Cardiac muscle cell (in vitro differentiated cells and primary cell): ENCODE measurements around the gene CEP78. TPM values are rescaled to one million over a fixed set of nuclear protein-coding genes. Genes with fewer than 3 reads are reported as not detected.
A peak's percentile ranks its signal among the peaks of the same experiment; 100 is the strongest.

Experiments
- DNase-seq, 2 donors: peaks; one replicate each; pipeline versions ENCODE4 v3.0.0 to v3.0.0-alpha.2; 2010 to 2017; ENCODE audit warnings: low read depth in 1 of 2, low spot score in 1 of 2
- H3K27ac ChIP-seq: fragments of 200-600 bp; sonication (generic); 2 replicates; pipeline ENCODE4 v1.5.1; 2016
- H3K27me3 ChIP-seq: fragments of 200-600 bp; sonication (generic); 2 replicates; pipeline ENCODE4 v1.6.0; 2016; ENCODE audit warnings: control low read depth
- H3K36me3 ChIP-seq: fragments of 200-600 bp; sonication (generic); 2 replicates; pipeline ENCODE4 v1.5.1; 2016; ENCODE audit warnings: control low read depth
- H3K4me1 ChIP-seq: fragments of 200-600 bp; sonication (generic); 2 replicates; pipeline ENCODE4 v1.8.1; 2017; ENCODE audit warnings: low read depth, mild to moderate bottlenecking, mixed run types
- H3K4me3 ChIP-seq: fragments of 200-600 bp; sonication (generic); 2 replicates; pipeline ENCODE4 v1.5.1; 2016; ENCODE audit warnings: mild to moderate bottlenecking
- H3K9me3 ChIP-seq: fragments of 200-600 bp; sonication (generic); 2 replicates; pipeline ENCODE4 v1.5.1; 2017; ENCODE audit warnings: low read depth, mild to moderate bottlenecking, control low read depth
- polyA plus RNA-seq: library from polyadenylated mRNA; unstranded; fragments of >200 nt; fragmentation: Nextera tagmentation; extraction: Ambion mirVana; gene quantifications from 2 replicates; pipeline ENCODE4 v1.2.1, GENCODE V29; 2016
- total RNA-seq: library from RNA; depleted of rRNA; stranded (reverse); fragments of >200 nt; gene quantifications from 2 replicates; pipeline ENCODE4 v1.2.3, GENCODE V29; 2016
- TF ChIP-seq, protein P1 (sequence below): IDR thresholded peaks from 2 replicates; pipeline ENCODE4 v1.5.1; 2012; ENCODE audit warnings: low read depth, mild to moderate bottlenecking, low read length

The CEP78 gene
- total and polyA plus RNA-seq, 2 experiments from 2014 or later, result 14.7 to 31.9 TPM

DNA sequence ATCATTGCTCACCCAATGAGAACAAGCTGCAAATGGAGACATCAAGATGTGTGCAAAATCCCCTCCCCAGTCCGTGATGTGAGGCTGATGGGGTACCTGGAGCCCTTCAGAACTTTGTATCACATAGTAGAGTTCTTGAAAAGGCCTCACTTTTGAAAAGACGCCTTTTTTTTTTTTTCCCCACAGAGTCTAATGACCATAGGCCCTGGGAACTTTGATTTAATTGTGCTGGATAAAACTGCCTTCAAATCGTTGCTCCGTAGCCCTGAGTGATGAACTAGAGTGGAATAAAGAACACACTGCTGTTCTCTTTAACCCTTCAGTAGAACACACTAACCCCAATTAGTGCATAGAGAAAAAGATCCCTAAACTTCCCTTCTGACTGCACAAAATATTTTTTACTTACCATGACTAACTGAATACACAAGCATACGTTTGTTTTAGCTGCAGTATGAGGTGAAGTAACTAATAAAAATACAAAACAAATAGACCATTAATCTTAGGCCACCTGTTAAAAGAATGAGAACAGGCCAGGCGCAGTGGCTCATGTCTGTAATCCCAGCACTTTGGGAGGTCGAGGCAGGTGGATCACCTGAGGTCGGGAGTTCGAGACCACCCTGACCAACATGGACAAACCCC is 76.1 kb downstream of the CEP78 start:
- Histone ChIP-seq H3K27me3 (no peaks in the 10 kb centered on the region), H3K4me3 (no peak overlapping the region), H3K36me3 (peaks cover 14% of the 10 kb centered on the region), H3K4me1 (no peaks in the 10 kb centered on the region), H3K9me3 (no peaks in the 10 kb centered on the region), H3K27ac (no peak overlapping the region)
- TF ChIP-seq, protein P1, sequence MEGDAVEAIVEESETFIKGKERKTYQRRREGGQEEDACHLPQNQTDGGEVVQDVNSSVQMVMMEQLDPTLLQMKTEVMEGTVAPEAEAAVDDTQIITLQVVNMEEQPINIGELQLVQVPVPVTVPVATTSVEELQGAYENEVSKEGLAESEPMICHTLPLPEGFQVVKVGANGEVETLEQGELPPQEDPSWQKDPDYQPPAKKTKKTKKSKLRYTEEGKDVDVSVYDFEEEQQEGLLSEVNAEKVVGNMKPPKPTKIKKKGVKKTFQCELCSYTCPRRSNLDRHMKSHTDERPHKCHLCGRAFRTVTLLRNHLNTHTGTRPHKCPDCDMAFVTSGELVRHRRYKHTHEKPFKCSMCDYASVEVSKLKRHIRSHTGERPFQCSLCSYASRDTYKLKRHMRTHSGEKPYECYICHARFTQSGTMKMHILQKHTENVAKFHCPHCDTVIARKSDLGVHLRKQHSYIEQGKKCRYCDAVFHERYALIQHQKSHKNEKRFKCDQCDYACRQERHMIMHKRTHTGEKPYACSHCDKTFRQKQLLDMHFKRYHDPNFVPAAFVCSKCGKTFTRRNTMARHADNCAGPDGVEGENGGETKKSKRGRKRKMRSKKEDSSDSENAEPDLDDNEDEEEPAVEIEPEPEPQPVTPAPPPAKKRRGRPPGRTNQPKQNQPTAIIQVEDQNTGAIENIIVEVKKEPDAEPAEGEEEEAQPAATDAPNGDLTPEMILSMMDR, result no peak
- DNase-seq, result no peak

- Histone ChIP-seq H3K36me3 (peaks cover 5% of the 10 kb centered on the region), H3K9me3 (no peaks in the 10 kb centered on the region), H3K4me1 (no peaks in the 10 kb centered on the region), H3K27me3 (no peaks in the 10 kb centered on the region), H3K4me3 (no peak overlapping the region), H3K27ac (no peak overlapping the region)
- DNase-seq, result no peak
- TF ChIP-seq, protein P1, result no peak
Measured at GRCh38 chr9:78314550-78314949, 78.7 kb downstream of the CEP78 start.

DNA sequence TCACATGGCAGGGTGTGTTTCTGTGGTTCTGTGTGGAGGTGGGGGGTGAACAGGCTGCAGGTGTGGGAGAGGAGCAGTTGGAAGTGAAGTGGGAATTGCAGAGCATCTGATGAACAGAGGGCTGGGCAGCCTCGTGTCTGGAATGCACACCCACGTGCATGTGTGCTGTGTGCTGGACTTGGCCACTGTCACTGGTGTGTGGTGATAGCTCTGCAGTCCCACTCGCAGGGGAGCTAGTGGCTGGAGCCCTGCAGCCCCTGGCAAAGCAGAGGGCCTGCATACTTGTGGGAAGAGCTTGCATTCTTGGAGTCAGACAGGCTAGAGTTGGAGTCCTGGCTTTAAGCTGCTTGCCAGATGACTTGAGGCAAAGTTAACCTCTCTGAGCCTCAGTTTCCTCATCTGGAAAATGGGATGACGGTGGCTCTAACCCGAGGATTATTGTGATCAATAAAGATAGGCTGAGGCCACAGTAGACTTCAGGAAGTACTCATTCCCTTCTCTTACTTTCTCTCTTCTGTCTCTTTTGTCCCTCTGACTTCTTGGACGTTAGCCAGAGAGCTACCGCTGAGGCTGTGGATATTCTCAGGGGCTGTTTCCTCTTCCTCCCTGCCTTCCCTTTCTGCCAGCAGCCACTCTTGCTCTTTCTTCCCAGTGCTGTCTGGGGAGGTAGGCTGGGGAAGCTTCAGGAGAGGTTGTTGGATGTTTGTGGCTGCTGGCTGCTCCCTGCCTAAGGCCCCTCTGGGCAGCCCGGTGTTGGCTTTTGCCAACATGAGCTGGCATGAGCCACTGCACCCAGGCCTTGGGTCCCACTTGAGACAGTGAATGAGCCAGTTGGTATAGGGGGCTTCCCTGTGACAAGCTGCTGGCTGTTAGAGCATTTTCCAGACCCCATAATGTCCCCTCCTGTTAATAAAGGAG is 79.3 kb downstream of the CEP78 start:
- Histone ChIP-seq H3K4me3 (no peak overlapping the region), H3K27ac (no peak overlapping the region), H3K9me3 (no peaks in the 10 kb centered on the region), H3K27me3 (no peaks in the 10 kb centered on the region), H3K36me3 (peaks cover 5% of the 10 kb centered on the region), H3K4me1 (no peaks in the 10 kb centered on the region)
- TF ChIP-seq, protein P1, result no peak
- DNase-seq, result peak in 1 of 2 donors; percentile 75

DNA sequence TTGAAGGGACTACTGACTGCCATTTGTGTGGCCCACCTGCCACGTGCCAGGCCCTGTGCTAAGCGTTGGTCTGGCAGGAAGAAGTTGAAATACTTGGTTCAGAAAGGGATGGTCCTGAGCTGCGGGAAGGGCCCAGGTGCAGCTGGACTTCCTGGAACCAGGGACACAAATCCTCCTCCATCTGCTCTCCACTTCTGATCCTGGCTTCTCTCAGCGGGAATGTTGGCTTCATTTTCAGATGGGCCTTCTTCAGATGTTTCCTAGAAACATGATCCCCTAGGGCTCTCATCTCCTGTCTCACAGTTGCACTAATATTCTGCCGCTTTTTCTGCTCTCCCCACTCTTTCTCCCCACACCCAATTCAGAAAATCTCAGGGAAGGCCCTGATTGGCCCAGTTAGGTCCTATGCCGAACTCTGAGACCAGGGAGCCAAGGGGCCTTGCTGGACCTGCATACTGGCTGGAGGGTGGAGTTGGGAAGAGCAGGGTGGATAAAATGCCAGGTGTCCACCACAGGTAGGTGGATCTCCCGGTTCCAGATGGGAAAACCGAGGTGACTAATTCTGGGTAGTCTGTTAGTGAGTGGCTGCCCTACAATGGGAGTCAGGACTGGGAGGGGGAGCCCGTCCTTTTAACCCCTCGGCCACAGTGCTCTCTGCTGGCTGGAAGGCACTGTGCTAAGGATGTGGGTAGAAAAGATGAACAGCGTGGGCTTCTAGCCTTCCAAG is 80.5 kb downstream of the CEP78 start:
- no peaks in the 10 kb centered on the region for H3K4me1 ChIP-seq
- DNase-seq, result no peak
- no peaks in the 10 kb centered on the region for H3K27me3 ChIP-seq
- H3K36me3 ChIP-seq, result peaks cover 5% of the 10 kb centered on the region
- no peak overlapping the region for H3K27ac ChIP-seq
- H3K9me3 ChIP-seq, result no peaks in the 10 kb centered on the region
- no peak overlapping the region for H3K4me3 ChIP-seq
- TF ChIP-seq, protein P1, result no peak

DNA sequence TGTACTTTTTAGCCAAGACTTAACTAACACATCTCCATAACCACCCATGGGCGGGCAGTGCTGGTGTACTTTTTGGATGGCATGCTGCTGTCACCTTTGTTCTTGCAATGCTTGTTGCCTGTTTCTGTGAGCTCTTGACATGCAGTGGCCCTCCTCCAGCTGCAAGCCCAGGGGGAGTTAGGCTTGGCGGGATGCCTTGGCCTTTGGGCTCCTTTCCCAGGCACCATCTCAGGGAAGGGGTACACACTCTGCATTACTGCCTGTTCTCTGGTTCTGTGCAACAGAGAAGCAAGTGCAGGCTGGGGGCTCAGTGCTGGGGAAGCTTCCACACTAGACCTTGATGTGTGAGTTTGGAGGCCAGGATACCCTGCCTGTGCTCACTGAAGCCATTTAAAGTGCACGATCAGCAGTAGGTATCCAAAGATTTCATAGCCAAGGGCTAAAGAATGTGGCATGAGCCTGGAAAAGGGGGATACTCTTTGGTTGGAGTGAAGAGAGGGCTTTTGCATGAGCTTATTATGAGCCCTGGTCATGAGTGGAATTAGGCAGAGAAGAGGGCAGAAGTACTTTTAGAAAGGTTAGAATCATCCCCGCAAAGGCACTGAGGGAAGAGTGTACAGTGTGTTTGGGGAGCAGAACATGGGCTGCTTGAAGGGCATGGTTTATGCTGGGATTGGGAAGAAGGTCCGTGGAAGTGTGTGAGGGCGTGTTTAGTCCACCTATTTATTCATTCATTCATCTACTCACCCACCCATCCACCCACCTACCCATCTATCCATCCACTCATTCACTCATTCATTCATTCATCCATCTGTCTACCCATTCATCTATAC is 83.5 kb downstream of the CEP78 start:
- TF ChIP-seq, protein P1, result no peak
- peak in 1 of 2 donors; percentile 30 for DNase-seq
- Histone ChIP-seq H3K9me3 (no peaks in the 10 kb centered on the region), H3K4me1 (no peaks in the 10 kb centered on the region), H3K4me3 (no peak overlapping the region), H3K36me3 (peaks cover 3% of the 10 kb centered on the region), H3K27me3 (no peaks in the 10 kb centered on the region), H3K27ac (no peak overlapping the region)
